ENCODE measurements around the gene SEC22A.

- TF ChIP-seq ARNT (IDR thresholded peaks at IDR 0.05) (no peak), LEF1 (IDR thresholded peaks at IDR 0.05; ENCODE audit: borderline replicate concordance) (no peak), BHLHE40 (IDR thresholded peaks at IDR 0.05; ENCODE audit: borderline replicate concordance) (no peak), SUZ12 (IDR thresholded peaks at IDR 0.05) (no peak), HDGF (IDR thresholded peaks at IDR 0.05; ENCODE audit: borderline replicate concordance) (no peak), FOXM1 (IDR thresholded peaks at IDR 0.05; ENCODE audit: borderline replicate concordance) (no peak)
These were observed 15.0 kb upstream of the SEC22A start for GRCh38 chr3:123186695-123187094.

Data from HEK293T (cell line).